K562 (cell line): ENCODE measurements around the gene ARHGAP10. TPM values are rescaled to one million over a fixed set of nuclear protein-coding genes. Genes with fewer than 3 reads are reported as not detected.

Experiments used
- ATAC-seq: fragments of 200-7000 bp; cut with Tn5 transposase; 3 replicates; pipeline ENCODE4 v1.9.1; 2020; ENCODE audit warnings: moderate library complexity
- BruUV-seq: library from RNA; stranded (reverse); fragments of 400-500 nt; replicated peaks from 2 replicates; lab custom pipeline; 2021; lab: Mats Ljungman, UMichigan
- CTCF ChIA-PET: fragments of 300-600 bp; formaldehyde crosslinking; extraction: SDS; loops from one replicate; lab custom pipeline; 2021; ENCODE audit warnings: low intra/inter-chr PET ratio; lab: Yijun Ruan, JAX
- POLR2A ChIA-PET: fragments of 300-600, 350-650 bp; sonication (Branson Sonifier 250); formaldehyde crosslinking; extraction: SDS; loops from one replicate; lab custom pipeline; 2021; ENCODE audit warnings: antibody characterized with exemption, inconsistent platforms; lab: Yijun Ruan, JAX
- DNase-seq, 4 experiments: peaks; one replicate each; pipeline versions ENCODE4 v3.0.0 to v3.0.0-alpha.2; 2011 to 2018; ENCODE audit warnings: low spot score in 3 of 4, mixed read lengths in 3 of 4; ENCODE audit errors: extremely low read depth in 1 of 4
- FAIRE-seq: peaks from 2 replicates; lab custom pipeline; 2011; peaks lifted over from hg19 to GRCh38; lab: Jason Lieb, UNC
- H2AFZ ChIP-seq: 2 replicates; pipeline ENCODE4 v1.6.0; 2011; ENCODE audit warnings: low read depth, low read length, control low read depth, inconsistent platforms
- H3K27ac ChIP-seq: fragments of 200-600 bp; 3 replicates; pipeline ENCODE4 v1.8.0; 2011; ENCODE audit warnings: low read depth, mild to moderate bottlenecking, control low read depth, inconsistent platforms, low read length, moderate library complexity, mixed read lengths; ENCODE audit errors: extremely low read depth
- H3K27me3 ChIP-seq, 2 experiments: fragments of 300-600 bp in 1 of 2; 2 replicates in 1 of 2; 3 replicates in 1 of 2; pipeline versions ENCODE4 v1.6.0 to v1.8.0; 2011; ENCODE audit warnings: inconsistent platforms in 2 of 2, low read length in 2 of 2, mild to moderate bottlenecking in 1 of 2, mixed read lengths in 1 of 2, moderate library complexity in 1 of 2; ENCODE audit not compliant: control insufficient read depth in 2 of 2, insufficient read depth in 2 of 2
- H3K36me3 ChIP-seq: fragments of 300-600 bp; 3 replicates; pipeline ENCODE4 v1.8.0; 2011; ENCODE audit warnings: mild to moderate bottlenecking, low read length, inconsistent platforms; ENCODE audit not compliant: control insufficient read depth, insufficient read depth
- H3K4me1 ChIP-seq, 2 experiments: fragments of 200-600 bp in 1 of 2; replicated peaks in 1 of 2; 2 replicates in 1 of 2; 3 replicates in 1 of 2; pipeline versions ENCODE4 v1.5.1 to v1.8.0; 2011; ENCODE audit warnings: inconsistent platforms in 2 of 2, low read length in 2 of 2, mild to moderate bottlenecking in 1 of 2, mixed read lengths in 1 of 2, moderate library complexity in 1 of 2; ENCODE audit not compliant: control insufficient read depth in 2 of 2, insufficient read depth in 2 of 2
- H3K4me2 ChIP-seq: 2 replicates; pipeline ENCODE4 v1.6.1; 2011; ENCODE audit warnings: low read length, control low read depth, inconsistent platforms, mixed read lengths; ENCODE audit not compliant: insufficient read depth
- H3K4me3 ChIP-seq: fragments of 200-600 bp; sonication (generic), shearing (Covaris generic); 2 replicates; pipeline ENCODE4 v1.5.1; 2016; ENCODE audit warnings: control low read depth, inconsistent platforms
- H3K79me2 ChIP-seq: fragments of 200-600 bp; 3 replicates; pipeline ENCODE4 v1.8.0; 2011; ENCODE audit warnings: low read length, inconsistent platforms; ENCODE audit not compliant: control insufficient read depth, insufficient read depth
- H3K9ac ChIP-seq, 2 experiments: 2 replicates each; pipeline versions ENCODE4 v1.6.0 to v1.6.1; 2011; ENCODE audit warnings: low read depth in 2 of 2, low read length in 2 of 2, control low read depth in 1 of 2, inconsistent platforms in 1 of 2, mild to moderate bottlenecking in 1 of 2, mixed read lengths in 1 of 2; ENCODE audit not compliant: insufficient read depth in 1 of 2
- H3K9me1 ChIP-seq: one replicate; pipeline ENCODE4 v1.6.0; 2011; ENCODE audit warnings: inconsistent platforms, mild to moderate bottlenecking, low read length, moderate library complexity; ENCODE audit not compliant: control insufficient read depth, insufficient read depth
- H3K9me3 ChIP-seq: replicated peaks from 2 replicates; pipeline ENCODE4 v1.5.1; 2011; ENCODE audit warnings: low read depth, low read length, inconsistent platforms; ENCODE audit not compliant: control insufficient read depth, insufficient read depth
- H4K20me1 ChIP-seq: replicated peaks from 2 replicates; pipeline ENCODE4 v1.6.1; 2011; ENCODE audit warnings: low read length, inconsistent platforms, mixed read lengths; ENCODE audit not compliant: control insufficient read depth, insufficient read depth
- AFF4 ChIP-seq: sonication (generic); formaldehyde crosslinking; IDR thresholded peaks from 2 replicates; pipeline ENCODE4 v1.8.0; 2023; ENCODE audit warnings: mild to moderate bottlenecking, missing genetic modification reagents
- CHAMP1 ChIP-seq: fragments of 450-650 bp; IDR thresholded peaks from 2 replicates; pipeline ENCODE4 v1.6.1; 2016; ENCODE audit warnings: mild to moderate bottlenecking
- CREM ChIP-seq: IDR thresholded peaks from 2 replicates; pipeline ENCODE4 v1.6.1; 2014; ENCODE audit warnings: antibody characterized with exemption, low read depth
- GABPB2 ChIP-seq: fragments of 250-450 bp; sonication (Bioruptor Pico); conservative IDR thresholded peaks from 2 replicates; pipeline ENCODE4 v1.5.1; 2021; ENCODE audit warnings: mild to moderate bottlenecking
- MED1 ChIP-seq: sonication (generic); formaldehyde crosslinking; IDR thresholded peaks from 2 replicates; pipeline ENCODE4 v1.8.1; 2023; ENCODE audit warnings: missing genetic modification reagents, borderline replicate concordance
- RFX5 ChIP-seq: IDR thresholded peaks from 2 replicates; pipeline ENCODE4 v1.6.1; 2011; ENCODE audit warnings: low read depth, mild to moderate bottlenecking, improper control_type of control experiment, low read length
- ZNF165 ChIP-seq: fragments of 250-450 bp; sonication (Bioruptor Pico); IDR thresholded peaks from 2 replicates; pipeline ENCODE4 v1.4.0; 2020; ENCODE audit warnings: borderline replicate concordance
- ZNF589 ChIP-seq: fragments of 200-800 bp; sonication (Bioruptor generic); IDR thresholded peaks from 2 replicates; pipeline ENCODE4 v1.6.1; 2016; ENCODE audit warnings: low read depth, missing genetic modification characterization, missing compliant biosample characterization
- WGBS: fragments of 100-300 bp; shearing (Covaris generic); methylation state at CpG from one replicate; pipeline ENCODE4 v1.1.6; 2016; ENCODE audit warnings: low coverage, mixed read lengths; ENCODE audit not compliant: insufficient coverage; ENCODE audit errors: missing lambda C conversion rate; 5-methylcytosine and 5-hydroxymethylcytosine counted together
- in situ Hi-C: fragments of 300-500 bp; cut with MboI; formaldehyde crosslinking; loops from 4 replicates; pipeline ENCODE4 v1.15.0; 2018; ENCODE audit warnings: inconsistent platforms, mixed read lengths
- intact Hi-C: fragments of 100-400 bp; cut with micrococcal nuclease; formaldehyde crosslinking; loops from 2 replicates; pipeline ENCODE4 v1.14.2; 2022
- polyA plus RNA-seq, 8 experiments: library from polyadenylated mRNA; depleted of rRNA in 4 of 8; stranded (reverse) in 5 of 8; unstranded in 3 of 8; fragments of >200 nt; fragmentation: Nextera tagmentation in 2 of 8; fragmentation: Illumina TruSeq in 1 of 8; extraction: Ambion mirVana in 2 of 8; extraction: Trizol in 1 of 8; gene quantifications; 2 replicates each; pipeline versions ENCODE4 v1.2.1 to v1.2.3, GENCODE V29; 2011 to 2014; ENCODE audit warnings: inconsistent platforms in 1 of 8, missing spikeins in 1 of 8
- total RNA-seq, 7 experiments: library from RNA; depleted of rRNA in 6 of 7; stranded (reverse); fragments of >200 nt in 6 of 7; fragmentation: Illumina TruSeq in 2 of 7; extraction: Trizol in 2 of 7; gene quantifications; 2 replicates each; pipeline versions ENCODE4 v1.2.1 to v1.2.3, GENCODE V29; 2011 to 2021; ENCODE audit warnings: low replicate concordance in 1 of 7
- TF ChIP-seq, protein P1 (sequence below): sonication (generic); formaldehyde crosslinking; IDR thresholded peaks from 2 replicates; pipeline ENCODE4 v1.8.0; 2022; ENCODE audit warnings: mild to moderate bottlenecking, missing genetic modification reagents
- TF ChIP-seq, protein P2 (sequence below): fragments of 450-650 bp; formaldehyde crosslinking; IDR thresholded peaks from 2 replicates; pipeline ENCODE4 v1.4.0; 2020; ENCODE audit warnings: mild to moderate bottlenecking, moderate library complexity

Gene ARHGAP10
- total and polyA plus RNA-seq, 9 of the 15 experiments (the other 6 are each of a cell fraction or from before 2014, with no cell fraction given) = 0.03 to 0.22 (median 0.06) TPM; not detected in 3

- Histone ChIP-seq H3K9me3 (no peaks in the 10 kb centered on the region), H3K79me2 (no peaks in the 10 kb centered on the region), H2AFZ (no peak overlapping the region), H3K27me3 (no peaks in the 10 kb centered on the region), H3K4me2 (no peak overlapping the region), H3K4me3 (no peak overlapping the region), H3K9me1 (no peaks in the 10 kb centered on the region), H3K4me1 (no peaks in the 10 kb centered on the region), H3K27ac (no peak overlapping the region), H3K36me3 (no peaks in the 10 kb centered on the region), H3K9ac (no peak overlapping the region), H4K20me1 (no peaks in the 10 kb centered on the region)
- no TSS peak for BruUV-seq
- ATAC-seq (no peak), FAIRE-seq (no peak), DNase-seq (no peak)
- POLR2A ChIA-PET = no interaction called here
- CTCF ChIA-PET = no interaction called here
- in situ Hi-C loops (no loop called here), intact Hi-C loops (no loop called here)
- 0% methylated on average over 1 of the region's 1 CpG for WGBS
- no peak for TF ChIP-seq ZNF165 (CRISPR knock-in tag)
- TF ChIP-seq CHAMP1 = no peak
- no peak for TF ChIP-seq MED1 (CRISPR knock-in tag)
- TF ChIP-seq AFF4 (CRISPR knock-in tag) = no peak
- no peak for TF ChIP-seq GABPB2
- no peak for TF ChIP-seq CREM
- no peak for TF ChIP-seq ZNF589
- TF ChIP-seq, protein P1, sequence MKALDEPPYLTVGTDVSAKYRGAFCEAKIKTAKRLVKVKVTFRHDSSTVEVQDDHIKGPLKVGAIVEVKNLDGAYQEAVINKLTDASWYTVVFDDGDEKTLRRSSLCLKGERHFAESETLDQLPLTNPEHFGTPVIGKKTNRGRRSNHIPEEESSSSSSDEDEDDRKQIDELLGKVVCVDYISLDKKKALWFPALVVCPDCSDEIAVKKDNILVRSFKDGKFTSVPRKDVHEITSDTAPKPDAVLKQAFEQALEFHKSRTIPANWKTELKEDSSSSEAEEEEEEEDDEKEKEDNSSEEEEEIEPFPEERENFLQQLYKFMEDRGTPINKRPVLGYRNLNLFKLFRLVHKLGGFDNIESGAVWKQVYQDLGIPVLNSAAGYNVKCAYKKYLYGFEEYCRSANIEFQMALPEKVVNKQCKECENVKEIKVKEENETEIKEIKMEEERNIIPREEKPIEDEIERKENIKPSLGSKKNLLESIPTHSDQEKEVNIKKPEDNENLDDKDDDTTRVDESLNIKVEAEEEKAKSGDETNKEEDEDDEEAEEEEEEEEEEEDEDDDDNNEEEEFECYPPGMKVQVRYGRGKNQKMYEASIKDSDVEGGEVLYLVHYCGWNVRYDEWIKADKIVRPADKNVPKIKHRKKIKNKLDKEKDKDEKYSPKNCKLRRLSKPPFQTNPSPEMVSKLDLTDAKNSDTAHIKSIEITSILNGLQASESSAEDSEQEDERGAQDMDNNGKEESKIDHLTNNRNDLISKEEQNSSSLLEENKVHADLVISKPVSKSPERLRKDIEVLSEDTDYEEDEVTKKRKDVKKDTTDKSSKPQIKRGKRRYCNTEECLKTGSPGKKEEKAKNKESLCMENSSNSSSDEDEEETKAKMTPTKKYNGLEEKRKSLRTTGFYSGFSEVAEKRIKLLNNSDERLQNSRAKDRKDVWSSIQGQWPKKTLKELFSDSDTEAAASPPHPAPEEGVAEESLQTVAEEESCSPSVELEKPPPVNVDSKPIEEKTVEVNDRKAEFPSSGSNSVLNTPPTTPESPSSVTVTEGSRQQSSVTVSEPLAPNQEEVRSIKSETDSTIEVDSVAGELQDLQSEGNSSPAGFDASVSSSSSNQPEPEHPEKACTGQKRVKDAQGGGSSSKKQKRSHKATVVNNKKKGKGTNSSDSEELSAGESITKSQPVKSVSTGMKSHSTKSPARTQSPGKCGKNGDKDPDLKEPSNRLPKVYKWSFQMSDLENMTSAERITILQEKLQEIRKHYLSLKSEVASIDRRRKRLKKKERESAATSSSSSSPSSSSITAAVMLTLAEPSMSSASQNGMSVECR = no peak
- TF ChIP-seq RFX5 = no peak
- TF ChIP-seq, protein P2, sequence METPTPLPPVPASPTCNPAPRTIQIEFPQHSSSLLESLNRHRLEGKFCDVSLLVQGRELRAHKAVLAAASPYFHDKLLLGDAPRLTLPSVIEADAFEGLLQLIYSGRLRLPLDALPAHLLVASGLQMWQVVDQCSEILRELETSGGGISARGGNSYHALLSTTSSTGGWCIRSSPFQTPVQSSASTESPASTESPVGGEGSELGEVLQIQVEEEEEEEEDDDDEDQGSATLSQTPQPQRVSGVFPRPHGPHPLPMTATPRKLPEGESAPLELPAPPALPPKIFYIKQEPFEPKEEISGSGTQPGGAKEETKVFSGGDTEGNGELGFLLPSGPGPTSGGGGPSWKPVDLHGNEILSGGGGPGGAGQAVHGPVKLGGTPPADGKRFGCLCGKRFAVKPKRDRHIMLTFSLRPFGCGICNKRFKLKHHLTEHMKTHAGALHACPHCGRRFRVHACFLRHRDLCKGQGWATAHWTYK (CRISPR knock-in tag) = no peak
Measured at GRCh38 chr4:148094149-148094548, 362.3 kb downstream of the ARHGAP10 start.
